GM12878 (cell line): ENCODE measurements around the gene TUBA1B. TPM values are rescaled to one million over a fixed set of nuclear protein-coding genes. Genes with fewer than 3 reads are reported as not detected.
A peak's percentile ranks its signal among the peaks of the same experiment; 100 is the strongest.

Source experiments
- ATAC-seq: fragments of 200-7000 bp; cut with Tn5 transposase; 3 replicates; pipeline ENCODE4 v1.9.1; 2020; ENCODE audit warnings: mild to moderate bottlenecking, moderate library complexity
- BruUV-seq: library from RNA; stranded (reverse); fragments of 400-500 nt; replicated peaks from 2 replicates; lab custom pipeline; 2021; lab: Mats Ljungman, UMichigan
- CTCF ChIA-PET: fragments of 300-600 bp; sonication (Branson Sonifier 250); formaldehyde crosslinking; extraction: SDS; loops from one replicate; lab custom pipeline; 2021; ENCODE audit warnings: inconsistent platforms; lab: Yijun Ruan, JAX
- POLR2A ChIA-PET: fragments of 350-600 bp; formaldehyde crosslinking; extraction: SDS; loops from one replicate; lab custom pipeline; 2021; ENCODE audit warnings: inconsistent platforms; lab: Charles Lee
- RAD21 ChIA-PET: fragments of 300-600 bp; sonication (Branson Sonifier 250); formaldehyde crosslinking; loops from one replicate; lab custom pipeline; 2023; ENCODE audit warnings: antibody characterized with exemption; ENCODE audit not compliant: unreplicated experiment; lab: Charles Lee
- SMC1A ChIA-PET: fragments of 300-600 bp; sonication (Branson Sonifier 250); formaldehyde crosslinking; loops from one replicate; lab custom pipeline; 2023; ENCODE audit not compliant: unreplicated experiment, uncharacterized antibody; lab: Charles Lee
- DNase-seq: peaks from one replicate; pipeline ENCODE4 v3.0.0-alpha.2; 2011; ENCODE audit warnings: low read depth, low spot score
- FAIRE-seq: peaks from 3 replicates; lab custom pipeline; 2011; peaks lifted over from hg19 to GRCh38; lab: Jason Lieb, UNC
- H2AFZ ChIP-seq: 2 replicates; pipeline ENCODE4 v1.6.0; 2011; ENCODE audit warnings: low read depth, low read length, control low read depth; ENCODE audit not compliant: control insufficient read depth
- H3K27ac ChIP-seq: 2 replicates; pipeline ENCODE4 v1.5.1; 2011; ENCODE audit warnings: control low read depth; ENCODE audit not compliant: control insufficient read depth, insufficient read depth
- H3K27me3 ChIP-seq, 2 experiments: replicated peaks in 1 of 2; 2 replicates each; pipeline versions ENCODE4 v1.6.0 to v1.6.1; 2011; ENCODE audit warnings: low read length in 1 of 2; ENCODE audit not compliant: control insufficient read depth in 2 of 2, insufficient read depth in 2 of 2
- H3K36me3 ChIP-seq, 2 experiments: 2 replicates each; pipeline ENCODE4 v1.5.1; 2011; ENCODE audit warnings: low read length in 1 of 2; ENCODE audit not compliant: control insufficient read depth in 2 of 2, insufficient read depth in 2 of 2
- H3K4me1 ChIP-seq: 2 replicates; pipeline ENCODE4 v1.6.1; 2011; ENCODE audit warnings: mild to moderate bottlenecking, low read length, moderate library complexity, mixed read lengths; ENCODE audit not compliant: control insufficient read depth, insufficient read depth
- H3K4me2 ChIP-seq: 2 replicates; pipeline ENCODE4 v1.6.0; 2011; ENCODE audit warnings: control low read depth; ENCODE audit not compliant: control insufficient read depth, insufficient read depth
- H3K4me3 ChIP-seq: fragments of 200-600 bp; sonication (generic); 2 replicates; pipeline ENCODE4 v1.5.1; 2016
- H3K79me2 ChIP-seq: 2 replicates; pipeline ENCODE4 v1.6.0; 2011; ENCODE audit warnings: low read length; ENCODE audit not compliant: control insufficient read depth, insufficient read depth
- H3K9ac ChIP-seq: 2 replicates; pipeline ENCODE4 v1.8.0; 2011; ENCODE audit warnings: low read length, control low read depth, mixed read lengths; ENCODE audit not compliant: control insufficient read depth, insufficient read depth
- H3K9me3 ChIP-seq: replicated peaks from 3 replicates; pipeline ENCODE4 v1.5.1; 2011; ENCODE audit warnings: mild to moderate bottlenecking, low read length; ENCODE audit not compliant: control insufficient read depth, insufficient read depth
- H4K20me1 ChIP-seq: 2 replicates; pipeline ENCODE4 v1.6.0; 2011; ENCODE audit not compliant: control insufficient read depth, insufficient read depth
- BMI1 ChIP-seq: fragments of 450-650 bp; IDR thresholded peaks from 2 replicates; pipeline ENCODE4 v1.6.1; 2016; ENCODE audit warnings: mild to moderate bottlenecking, moderate library complexity, borderline replicate concordance
- SUZ12 ChIP-seq: fragments of 200-600 bp; sonication (generic); IDR thresholded peaks from one replicate; pipeline ENCODE4 v1.6.1; 2018; ENCODE audit warnings: antibody characterized with exemption, mild to moderate bottlenecking; ENCODE audit not compliant: unreplicated experiment
- WGBS: methylation state at CpG from one replicate; pipeline ENCODE4 v1.1.6; 2016; ENCODE audit warnings: low lambda C conversion rate; ENCODE audit not compliant: insufficient replicate concordance, insufficient coverage; ENCODE audit errors: missing lambda C conversion rate; 5-methylcytosine and 5-hydroxymethylcytosine counted together
- in situ Hi-C: fragments of 300-500 bp; cut with MboI; formaldehyde crosslinking; loops from 9 replicates; pipeline ENCODE4 v1.14.3; 2018; ENCODE audit warnings: mixed read lengths
- intact Hi-C: fragments of 100-400 bp; cut with micrococcal nuclease; formaldehyde crosslinking; loops from one replicate; pipeline ENCODE4 v1.14.2; 2022; ENCODE audit not compliant: unreplicated experiment
- polyA plus RNA-seq, 11 experiments: library from polyadenylated mRNA; depleted of rRNA in 4 of 11; unstranded in 6 of 11; stranded (reverse) in 5 of 11; fragments of >200 nt; fragmentation: Nextera tagmentation in 4 of 11; fragmentation: Illumina TruSeq in 1 of 11; extraction: Ambion mirVana in 4 of 11; extraction: Trizol in 1 of 11; gene quantifications; 1 replicate in 1 of 11; 2 replicates in 10 of 11; pipeline versions ENCODE4 v1.2.1 to v1.2.3, GENCODE V29; 2011 to 2016; ENCODE audit warnings: inconsistent platforms in 2 of 11, missing spikeins in 2 of 11, low read depth in 1 of 11
- total RNA-seq, 4 experiments: library from RNA; depleted of rRNA in 3 of 4; stranded (reverse); fragments of >200 nt in 3 of 4; fragmentation: Illumina TruSeq in 1 of 4; extraction: Trizol in 1 of 4; gene quantifications; 2 replicates each; pipeline versions ENCODE4 v1.2.1 to v1.2.3, GENCODE V29; 2013 to 2021

The TUBA1B gene
- total and polyA plus RNA-seq, 10 of the 15 experiments (the other 5 are each of a cell fraction or from before 2014, with no cell fraction given): 2,328 to 4,712 (median 3,552) TPM

DNA sequence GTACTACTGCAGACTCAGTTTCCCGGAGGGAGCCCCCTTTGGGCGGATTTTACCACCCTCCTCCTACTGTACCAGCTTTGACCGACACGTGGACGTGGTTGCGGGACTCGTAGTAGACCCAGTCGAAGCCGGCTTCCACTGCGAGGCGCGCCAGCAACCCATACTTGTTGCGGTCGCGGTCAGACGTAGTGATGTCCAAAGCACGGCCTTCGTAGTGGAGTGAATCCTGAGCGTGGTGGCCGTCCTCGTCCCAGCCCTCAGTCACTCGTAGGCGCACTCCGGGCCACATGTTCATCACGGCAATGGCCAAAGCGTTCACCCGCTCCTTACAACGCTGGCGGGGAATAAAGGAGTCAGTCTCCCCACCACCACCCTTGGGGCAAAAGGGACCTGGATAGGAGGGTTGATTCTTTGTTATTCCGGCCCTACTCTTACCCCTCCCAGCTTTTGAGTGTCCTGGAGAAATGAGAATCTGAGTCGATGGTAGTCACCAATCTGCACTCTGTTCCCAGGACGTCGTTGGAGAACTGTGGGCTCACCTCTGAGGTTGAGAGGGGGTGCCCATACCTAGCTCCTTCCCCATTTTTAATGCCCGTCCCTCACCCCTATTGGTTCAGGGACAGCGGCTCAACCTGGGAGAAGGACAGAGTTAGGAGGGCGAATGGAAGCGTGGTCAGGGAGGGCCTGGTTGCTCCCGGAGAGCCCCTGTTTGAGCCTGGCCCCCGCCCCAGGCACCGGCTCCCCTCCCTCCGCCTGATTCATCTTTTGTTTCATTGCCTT is 39.9 kb downstream of the TUBA1B start:
- FAIRE-seq: no peak
- Histone ChIP-seq H2AFZ (no peak overlapping the region), H3K4me1 (peaks cover 3% of the 10 kb centered on the region; the same call in 1 of the 2 replicates), H3K9me3 (no peaks in the 10 kb centered on the region), H3K9ac (no peak overlapping the region), H3K4me3 (no peak overlapping the region), H3K27me3 (peaks cover 32 to 45% of the 10 kb centered on the region in 2 experiments), H3K4me2 (no peak overlapping the region), H3K27ac (no peak overlapping the region), H3K36me3 (no peaks in the 10 kb centered on the region), H4K20me1 (no peaks in the 10 kb centered on the region), H3K79me2 (no peaks in the 10 kb centered on the region)
- POLR2A ChIA-PET: interaction anchor here (1.0 to 1.3 kb wide), 2 partner anchors 21 to 97 kb away, joined by 3 read pairs; partner anchors contain the start of genes RHEBL1 and TUBA1A
- RAD21 ChIA-PET: interaction anchor here (1.3 to 5.9 kb wide), 5 partner anchors 9 to 144 kb away, joined by 3 to 66 read pairs (median 7); partner anchors contain the start of gene DDN
- 59% methylated on average over 38 of the region's 41 CpGs for WGBS
- BruUV-seq: no TSS peak
- in situ Hi-C loops: no loop called here
- TF ChIP-seq BMI1: no peak
- peak; percentile 42 for TF ChIP-seq SUZ12
- intact Hi-C loops: loop anchor here (5.0 kb wide), 1 partner anchor 94 kb away; the partner anchor contains the start of gene DDN
- SMC1A ChIA-PET: interaction anchor here (1.0 to 6.8 kb wide), 4 partner anchors 18 to 94 kb away, joined by 3 to 64 read pairs (median 6); partner anchors contain the start of gene TUBA1B
- no peak for ATAC-seq
- DNase-seq: no peak
- CTCF ChIA-PET: interaction anchor here (0.9 to 12.2 kb wide), 17 partner anchors 9 to 166 kb away, joined by 3 to 244 read pairs (median 7); partner anchors contain the start of genes DDN, FKBP11, LMBR1L and RHEBL1
